Kidney epithelial cell (primary cell): Measurements from ENCODE around the gene AKT3. TPM values are rescaled to one million over a fixed set of nuclear protein-coding genes. Genes with fewer than 3 reads are reported as not detected.

Source experiments
- DNase-seq: peaks from one replicate; pipeline ENCODE4 v3.0.0-alpha.2; 2010; ENCODE audit warnings: low read depth
- H3K27me3 ChIP-seq: 2 replicates; pipeline ENCODE4 v1.6.0; 2011; ENCODE audit warnings: low read length; ENCODE audit not compliant: control insufficient read depth, insufficient read depth
- H3K36me3 ChIP-seq: 2 replicates; pipeline ENCODE4 v1.5.1; 2011; ENCODE audit warnings: low read length; ENCODE audit not compliant: control insufficient read depth, insufficient read depth
- H3K4me3 ChIP-seq: 2 replicates; pipeline ENCODE4 v1.5.1; 2011; ENCODE audit warnings: low read depth, mild to moderate bottlenecking, control low read depth, low read length
- CTCF ChIP-seq: IDR thresholded peaks from 2 replicates; pipeline ENCODE4 v1.5.1; 2011; ENCODE audit warnings: mild to moderate bottlenecking, moderate library complexity, low read length, control low read depth, inconsistent platforms; ENCODE audit not compliant: insufficient read depth, poor library complexity, severe bottlenecking
- total RNA-seq: library from RNA; depleted of rRNA; stranded (reverse); fragments of >200 nt; gene quantifications from 2 replicates; pipeline ENCODE4 v1.2.3, GENCODE V29; 2015

Gene AKT3
- total RNA-seq, 1 donor from 2014 or later: 13.1 TPM

GRCh38 chr1:243489681-243490546, 360.1 kb downstream of the AKT3 start:
- Histone ChIP-seq H3K36me3 (no peaks in the 10 kb centered on the region), H3K4me3 (no peak overlapping the region), H3K27me3 (no peaks in the 10 kb centered on the region)
- TF ChIP-seq CTCF: no peak
- DNase-seq: no peak

DNA sequence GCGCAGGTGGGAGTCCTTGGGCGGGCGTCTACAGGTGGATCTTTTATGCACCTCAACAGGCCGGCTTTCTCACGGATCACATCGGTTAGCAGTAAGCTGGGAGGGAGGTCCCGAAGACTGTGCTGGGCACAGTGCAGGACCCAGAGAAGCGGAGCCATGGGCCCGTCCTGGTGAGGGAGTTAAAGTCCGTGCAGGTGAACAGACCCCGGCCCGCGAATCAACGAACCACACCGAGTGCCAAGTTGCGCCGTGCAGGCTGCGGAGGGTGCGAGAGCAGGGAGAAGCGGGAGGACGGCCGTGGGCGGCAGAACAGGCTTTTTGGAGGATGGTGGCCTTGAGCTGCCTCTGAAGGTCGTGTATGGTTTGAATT, 360.9 kb downstream of the AKT3 start:
- H3K27me3 ChIP-seq: no peaks in the 10 kb centered on the region
- H3K4me3 ChIP-seq: no peak overlapping the region
- TF ChIP-seq CTCF: no peak
- no peak for DNase-seq
- H3K36me3 ChIP-seq: no peaks in the 10 kb centered on the region

DNA sequence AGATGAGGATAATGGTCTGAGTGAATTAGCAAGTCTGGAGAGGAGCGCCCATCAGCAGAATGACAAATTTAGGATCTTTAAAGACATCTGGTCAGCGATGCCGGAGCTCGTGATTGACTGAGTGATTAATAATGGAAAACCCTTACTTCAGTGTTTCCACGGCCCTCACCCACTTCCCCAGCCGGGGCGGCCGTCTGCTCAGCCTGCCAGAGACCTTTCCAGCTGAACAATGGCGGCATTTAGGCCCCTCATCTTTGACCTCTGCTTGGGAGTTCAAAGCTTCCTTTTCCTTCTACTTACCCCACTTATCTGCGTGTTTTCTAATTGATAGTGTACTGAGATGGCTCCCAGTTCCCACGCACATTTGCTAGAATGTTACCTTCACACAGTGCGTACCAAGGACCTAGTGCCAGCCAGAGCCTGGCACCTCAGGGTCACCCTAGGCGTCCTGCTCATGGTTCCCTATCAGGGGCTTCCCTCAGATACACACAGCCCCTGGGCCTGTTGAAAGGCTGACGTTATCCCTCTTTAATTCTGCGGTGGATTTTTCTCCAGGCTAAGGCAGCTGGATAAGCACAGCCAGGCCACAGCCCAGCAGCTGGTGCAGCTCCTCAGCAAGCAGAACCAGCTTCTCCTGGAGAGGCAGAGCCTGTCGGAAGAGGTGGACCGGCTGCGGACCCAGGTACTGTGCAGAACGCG, 361.4 kb downstream of the AKT3 start:
- DNase-seq: no peak
- Histone ChIP-seq H3K27me3 (no peaks in the 10 kb centered on the region), H3K4me3 (no peak overlapping the region), H3K36me3 (no peaks in the 10 kb centered on the region)
- no peak for TF ChIP-seq CTCF

DNA sequence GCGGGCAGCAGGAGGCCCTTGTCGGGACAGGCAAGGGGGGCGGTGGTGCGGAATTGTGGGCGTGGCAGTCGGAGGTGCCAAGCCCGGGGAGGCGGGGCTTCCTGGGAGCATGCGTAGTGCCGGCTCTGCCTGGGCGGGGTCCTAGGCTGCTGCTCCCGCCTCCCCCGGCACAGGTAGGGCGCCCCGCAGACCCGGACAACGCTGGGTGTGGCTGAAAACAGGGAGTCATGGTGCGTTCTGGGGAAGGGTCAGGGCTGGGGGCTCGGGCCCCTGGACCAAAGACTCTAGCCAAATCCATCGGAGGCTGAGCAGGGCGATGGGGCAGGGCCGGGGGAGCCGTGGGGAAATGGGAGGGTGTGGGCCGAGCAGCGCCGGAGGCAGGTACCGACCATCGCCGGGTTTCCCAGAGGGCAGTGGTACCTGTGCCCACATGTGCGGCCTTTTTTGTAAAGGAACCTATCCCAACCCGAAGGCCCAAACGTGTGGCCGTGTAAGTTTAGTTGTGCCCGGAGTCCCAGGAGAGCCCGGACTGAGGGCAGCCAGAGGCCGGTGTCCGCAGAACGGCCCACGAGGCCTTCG, 362.3 kb downstream of the AKT3 start:
- Histone ChIP-seq H3K4me3 (peak overlapping the region; percentile 11), H3K27me3 (no peaks in the 10 kb centered on the region), H3K36me3 (no peaks in the 10 kb centered on the region)
- no peak for TF ChIP-seq CTCF
- no peak for DNase-seq

DNA sequence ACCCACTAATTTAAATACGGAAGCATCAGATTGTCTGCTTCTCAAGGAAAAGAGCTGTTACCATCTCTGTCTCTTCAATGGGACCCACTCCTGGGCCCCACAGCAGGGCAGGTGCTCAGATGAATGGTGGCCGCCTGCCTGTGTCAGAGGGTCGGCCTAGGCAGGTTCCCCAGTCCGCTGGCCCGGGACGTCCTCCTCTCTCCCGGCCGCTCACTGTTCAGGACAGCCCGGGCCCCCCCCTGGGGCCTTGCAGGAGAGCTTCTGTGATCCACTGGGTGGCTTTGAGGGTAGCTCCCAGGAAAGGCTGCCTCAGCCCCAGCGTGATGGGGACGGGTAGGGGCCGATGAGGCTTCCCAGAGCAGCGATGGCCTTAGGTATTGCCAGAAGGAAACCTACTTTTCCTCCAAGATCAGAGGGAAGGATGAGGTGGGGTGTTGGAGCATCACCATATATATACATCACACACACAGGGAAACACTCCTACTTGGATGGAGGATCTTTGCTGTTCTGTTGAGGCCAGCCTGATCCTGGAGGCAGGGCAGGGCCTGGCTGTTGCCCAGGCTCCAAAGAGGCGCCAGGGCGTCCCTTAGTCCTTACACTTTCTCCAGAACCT, 362.9 kb downstream of the AKT3 start:
- no peak for TF ChIP-seq CTCF

More for the DNA sequence above, 362.9 kb downstream of the AKT3 start:
- Histone ChIP-seq H3K4me3 (no peak overlapping the region), H3K27me3 (no peaks in the 10 kb centered on the region), H3K36me3 (no peaks in the 10 kb centered on the region)
- DNase-seq: no peak
